HEK293T (cell line): ENCODE data around the gene ZNF48.

Experiments
- ARNT ChIP-seq: fragments of 450-650 bp; IDR thresholded peaks from 2 replicates; pipeline ENCODE4 v1.6.1; 2017; ENCODE audit warnings: mild to moderate bottlenecking
- ELF4 ChIP-seq: fragments of 450-650 bp; IDR thresholded peaks from 2 replicates; pipeline ENCODE4 v1.6.1; 2017; ENCODE audit warnings: antibody characterized with exemption
- FOXA1 ChIP-seq: fragments of 450-650 bp; IDR thresholded peaks from 2 replicates; pipeline ENCODE4 v1.6.1; 2016; ENCODE audit warnings: mild to moderate bottlenecking
- FOXK2 ChIP-seq: fragments of 450-650 bp; IDR thresholded peaks from 2 replicates; pipeline ENCODE4 v1.6.1; 2016; ENCODE audit warnings: mild to moderate bottlenecking
- HDGF ChIP-seq: fragments of 450-650 bp; IDR thresholded peaks from 2 replicates; pipeline ENCODE4 v1.6.1; 2017; ENCODE audit warnings: antibody characterized with exemption, borderline replicate concordance
- L3MBTL2 ChIP-seq: fragments of 450-650 bp; conservative IDR thresholded peaks from 2 replicates; pipeline ENCODE4 v1.6.1; 2016; ENCODE audit warnings: mild to moderate bottlenecking
- NFRKB ChIP-seq: fragments of 450-650 bp; IDR thresholded peaks from 2 replicates; pipeline ENCODE4 v1.6.1; 2016; ENCODE audit warnings: mild to moderate bottlenecking, moderate library complexity
- SP1 ChIP-seq: fragments of 450-650 bp; IDR thresholded peaks from 2 replicates; pipeline ENCODE4 v1.6.1; 2017
- SUZ12 ChIP-seq: fragments of 450-650 bp; IDR thresholded peaks from 2 replicates; pipeline ENCODE4 v1.6.1; 2016; ENCODE audit warnings: mild to moderate bottlenecking
- TARDBP ChIP-seq: fragments of 450-650 bp; IDR thresholded peaks from 2 replicates; pipeline ENCODE4 v1.6.1; 2016
- ZNF384 ChIP-seq: fragments of 450-650 bp; IDR thresholded peaks from 2 replicates; pipeline ENCODE4 v1.6.1; 2016
- TF ChIP-seq, protein P1 (sequence below): fragments of 450-650 bp; IDR thresholded peaks from 2 replicates; pipeline ENCODE4 v1.6.1; 2016

GRCh38 chr16:30355144-30355953 lies 39.9 kb upstream of the ZNF48 start, which contains the start of gene CD2BP2:
- no peak for TF ChIP-seq ARNT
- no peak for TF ChIP-seq SUZ12
- no peak for TF ChIP-seq HDGF
- TF ChIP-seq L3MBTL2: peak; percentile 96
- no peak for TF ChIP-seq SP1
- no peak for TF ChIP-seq ZNF384
- TF ChIP-seq NFRKB: no peak
- peak; percentile 99 for TF ChIP-seq ELF4
- TF ChIP-seq, protein P1, sequence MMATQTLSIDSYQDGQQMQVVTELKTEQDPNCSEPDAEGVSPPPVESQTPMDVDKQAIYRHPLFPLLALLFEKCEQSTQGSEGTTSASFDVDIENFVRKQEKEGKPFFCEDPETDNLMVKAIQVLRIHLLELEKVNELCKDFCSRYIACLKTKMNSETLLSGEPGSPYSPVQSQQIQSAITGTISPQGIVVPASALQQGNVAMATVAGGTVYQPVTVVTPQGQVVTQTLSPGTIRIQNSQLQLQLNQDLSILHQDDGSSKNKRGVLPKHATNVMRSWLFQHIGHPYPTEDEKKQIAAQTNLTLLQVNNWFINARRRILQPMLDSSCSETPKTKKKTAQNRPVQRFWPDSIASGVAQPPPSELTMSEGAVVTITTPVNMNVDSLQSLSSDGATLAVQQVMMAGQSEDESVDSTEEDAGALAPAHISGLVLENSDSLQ: peak; percentile 86
- no peak for TF ChIP-seq FOXK2
- no peak for TF ChIP-seq TARDBP
- no peak for TF ChIP-seq FOXA1
